ENCODE data around the gene TJP3. TPM values are rescaled to one million over a fixed set of nuclear protein-coding genes. Genes with fewer than 3 reads are reported as not detected.

The TJP3 gene
- total RNA-seq, 2 donors from 2014 or later = 268 to 296 TPM

GRCh38 chr19:3771000-3771905 lies 63.1 kb downstream of the TJP3 start:
- no peaks in the 10 kb centered on the region for H3K27me3 ChIP-seq
- H3K27ac ChIP-seq = no peak overlapping the region
- H3K9me3 ChIP-seq = no peaks in the 10 kb centered on the region
- no peak for TF ChIP-seq CTCF (IDR thresholded peaks at IDR 0.05)
- intact Hi-C loops (cut with DNase I) = no loop called here
- H3K9ac ChIP-seq (ENCODE audit: low read depth in 2 of 2, low read length in 2 of 2) = no peak overlapping the region
- no peaks in the 10 kb centered on the region for H3K36me3 ChIP-seq
- DNase-seq = no peak
- no peak overlapping the region for H3K4me3 ChIP-seq
- H3K4me1 ChIP-seq = no peaks in the 10 kb centered on the region

- DNase-seq = no peak
- Histone ChIP-seq H3K4me1 (no peaks in the 10 kb centered on the region), H3K9me3 (no peaks in the 10 kb centered on the region), H3K36me3 (no peaks in the 10 kb centered on the region), H3K27ac (no peak within 1 kb of the TSS), H3K4me3 (no peak within 1 kb of the TSS), H3K27me3 (no peaks in the 10 kb centered on the region), H3K9ac (ENCODE audit: low read depth in 2 of 2, low read length in 2 of 2) (no peak within 1 kb of the TSS)
- intact Hi-C loops (cut with DNase I) = no loop called here
- TF ChIP-seq CTCF (IDR thresholded peaks at IDR 0.05) = no peak
Observed at GRCh38 chr19:3771906-3772455, 63.8 kb downstream of the TJP3 start, which contains the start of gene RAX2. TSS of gene RAX2 (minus strand) at chr19:3772228. CDS start at chr19:3771742, 486 bp downstream.

GRCh38 chr19:3773814-3774515 lies 65.8 kb downstream of the TJP3 start:
- TF ChIP-seq CTCF (IDR thresholded peaks at IDR 0.05) = no peak
- no peak overlapping the region for H3K27ac ChIP-seq
- no peaks in the 10 kb centered on the region for H3K9me3 ChIP-seq
- H3K36me3 ChIP-seq = no peaks in the 10 kb centered on the region
- no peaks in the 10 kb centered on the region for H3K4me1 ChIP-seq
- H3K9ac ChIP-seq (ENCODE audit: low read depth in 2 of 2, low read length in 2 of 2) = no peak overlapping the region
- intact Hi-C loops (cut with DNase I) = no loop called here
- no peak for DNase-seq
- no peak overlapping the region for H3K4me3 ChIP-seq
- no peaks in the 10 kb centered on the region for H3K27me3 ChIP-seq

- H3K36me3 ChIP-seq = no peaks in the 10 kb centered on the region
- intact Hi-C loops (cut with DNase I) = no loop called here
- no peak overlapping the region for H3K27ac ChIP-seq
- no peak for TF ChIP-seq CTCF (IDR thresholded peaks at IDR 0.05)
- no peaks in the 10 kb centered on the region for H3K27me3 ChIP-seq
- H3K4me1 ChIP-seq = no peaks in the 10 kb centered on the region
- H3K9me3 ChIP-seq = no peaks in the 10 kb centered on the region
- DNase-seq = no peak
- no peak overlapping the region for H3K9ac ChIP-seq (ENCODE audit: low read depth in 2 of 2, low read length in 2 of 2)
- H3K4me3 ChIP-seq = no peak overlapping the region
Observed at GRCh38 chr19:3774621-3775373, 66.6 kb downstream of the TJP3 start.

- no peak for DNase-seq
- intact Hi-C loops (cut with DNase I) = no loop called here
- Histone ChIP-seq H3K9me3 (no peaks in the 10 kb centered on the region), H3K4me3 (no peak overlapping the region), H3K27me3 (no peaks in the 10 kb centered on the region), H3K27ac (no peak overlapping the region), H3K9ac (ENCODE audit: low read depth in 2 of 2, low read length in 2 of 2) (no peak overlapping the region), H3K4me1 (no peaks in the 10 kb centered on the region), H3K36me3 (no peaks in the 10 kb centered on the region)
- TF ChIP-seq CTCF (IDR thresholded peaks at IDR 0.05) = no peak
Observed at GRCh38 chr19:3775374-3775711, 67.2 kb downstream of the TJP3 start.

Measured in colonic mucosa (tissue), 4 donors.